ENCODE data around the gene MTG2. TPM values are rescaled to one million over a fixed set of nuclear protein-coding genes. Genes with fewer than 3 reads are reported as not detected.

Gene MTG2
- total and polyA plus RNA-seq, 2 of the 8 experiments (the other 6 are each of a cell fraction or from before 2014, with no cell fraction given), result 14.4 to 22.8 TPM

DNA sequence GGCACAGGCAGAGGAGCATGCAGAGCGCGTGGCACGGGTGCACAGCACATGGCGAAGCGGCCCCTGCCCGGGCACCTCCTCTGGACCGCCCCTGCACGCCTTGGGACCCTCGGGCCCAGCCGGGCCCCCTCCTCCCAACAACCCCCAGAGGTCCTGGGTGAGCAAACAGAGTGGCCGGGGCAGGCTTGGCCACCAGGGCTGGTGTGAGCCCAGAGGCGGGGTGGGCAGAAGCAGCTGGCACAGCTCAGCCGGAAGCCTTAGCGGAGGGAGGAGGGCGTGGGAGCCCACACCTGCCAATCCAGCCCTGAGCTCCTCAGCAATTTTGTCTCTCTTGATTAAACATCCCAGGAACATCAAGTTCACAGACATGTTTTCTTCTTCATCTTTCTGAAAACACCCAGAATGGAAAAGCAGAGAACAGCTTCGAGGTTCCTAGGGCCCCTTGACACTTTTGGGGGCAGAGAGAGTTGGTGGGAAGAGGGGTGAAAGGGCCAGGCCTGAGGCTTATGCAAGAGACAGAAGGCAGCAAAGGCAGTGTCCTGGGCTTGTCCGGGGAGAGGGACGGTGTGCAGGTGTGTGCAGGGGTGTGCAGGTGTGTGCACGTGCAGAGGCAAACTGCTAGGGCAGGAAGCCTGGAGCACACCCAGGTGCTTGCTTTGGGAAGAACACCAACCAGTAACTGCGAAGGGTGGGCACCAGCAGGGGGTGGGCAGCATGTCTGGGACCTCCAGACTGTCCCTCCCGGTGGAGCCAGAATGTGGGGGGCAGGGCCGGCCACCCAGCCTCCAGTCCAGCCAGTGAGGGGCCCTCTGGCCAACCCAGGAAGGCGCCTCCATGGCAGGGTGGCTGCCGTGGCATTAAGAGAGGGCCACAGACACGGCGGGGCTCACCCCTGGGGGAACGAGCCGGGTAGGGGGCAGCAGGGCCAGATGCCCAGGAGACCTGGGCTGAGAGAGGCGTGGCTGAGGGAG is 32.5 kb downstream of the MTG2 start (continued):
- TF ChIP-seq KDM4A (IDR thresholded peaks at IDR 0.05; ENCODE audit: low read depth, low read length, severe bottlenecking), result no peak
- no peak for TF ChIP-seq GTF2F1 (IDR thresholded peaks at IDR 0.05; ENCODE audit: borderline replicate concordance, low read depth, low read length)
- no peak for TF ChIP-seq CBX5 (IDR thresholded peaks at IDR 0.05; ENCODE audit: low read depth, low read length)
- no peak for TF ChIP-seq NANOG (IDR thresholded peaks at IDR 0.05; ENCODE audit: insufficient read depth, low read depth, low read length, poor library complexity, severe bottlenecking)
- TF ChIP-seq ZNF274 (IDR thresholded peaks at IDR 0.05; ENCODE audit: borderline replicate concordance, extremely low read depth, low read length), result no peak
- TF ChIP-seq RAD21 (IDR thresholded peaks at IDR 0.05 in 1 of 2, conservative IDR thresholded peaks at IDR 0.05 in 1 of 2; ENCODE audit: low read depth in 2 of 2, low read length in 2 of 2), result no peak
- TF ChIP-seq SIRT6 (IDR thresholded peaks at IDR 0.05; ENCODE audit: low read length), result no peak
